Measurements from ENCODE around the gene ZNF655. TPM values are rescaled to one million over a fixed set of nuclear protein-coding genes. Genes with fewer than 3 reads are reported as not detected.
"Not testable (repeated sequence)": the region's sequence is repeated elsewhere in the genome, so short reads cannot be mapped to it uniquely, and the experiment has no call there.

The ZNF655 gene
- polyA plus RNA-seq, 1 donor: 114 TPM

GRCh38 chr7:99559175-99559915, 903 bp downstream of the ZNF655 start:
- no peak for DNase-seq

GRCh38 chr7:99560834-99561736, 2.6 kb downstream of the ZNF655 start:
- DNase-seq: no peak

GRCh38 chr7:99561737-99562051, 3.3 kb downstream of the ZNF655 start:
- DNase-seq: no peak

- no peak for DNase-seq
These were observed 3.8 kb downstream of the ZNF655 start for GRCh38 chr7:99562114-99562784.

- no peak for DNase-seq
These were observed 4.4 kb downstream of the ZNF655 start for GRCh38 chr7:99562832-99563231.

GRCh38 chr7:99563650-99564049, 5.2 kb downstream of the ZNF655 start:
- DNase-seq: no peak

- DNase-seq: not testable (repeated sequence)
These were observed 10.3 kb downstream of the ZNF655 start for GRCh38 chr7:99568770-99569169.

GRCh38 chr7:99571768-99572167, 13.3 kb downstream of the ZNF655 start:
- no peak for DNase-seq

- DNase-seq: no peak
These were observed 14.8 kb downstream of the ZNF655 start for GRCh38 chr7:99573257-99573656.

- DNase-seq: no peak
These were observed 17.8 kb downstream of the ZNF655 start for GRCh38 chr7:99576251-99576650.

GRCh38 chr7:99579281-99579955, 21.0 kb downstream of the ZNF655 start:
- DNase-seq: no peak

- peak; percentile 68 for DNase-seq
These were observed 21.7 kb downstream of the ZNF655 start for GRCh38 chr7:99579956-99580777.

GRCh38 chr7:99580778-99581332, 22.4 kb downstream of the ZNF655 start:
- not testable (repeated sequence) for DNase-seq

- no peak for DNase-seq
These were observed 30.4 kb downstream of the ZNF655 start for GRCh38 chr7:99588868-99589267.

- DNase-seq: no peak
These were observed 36.7 kb downstream of the ZNF655 start for GRCh38 chr7:99594948-99595745.

GRCh38 chr7:99596408-99596955, 38.0 kb downstream of the ZNF655 start:
- no peak for DNase-seq

- no peak for DNase-seq
These were observed 39.5 kb downstream of the ZNF655 start, which contains the start of gene TMEM225B for GRCh38 chr7:99597762-99598501. Gene TMEM225B, plus strand, starts transcription at chr7:99598267. Its CDS starts 6,122 bp downstream, at chr7:99604389.

GRCh38 chr7:99599836-99600235, 41.4 kb downstream of the ZNF655 start:
- DNase-seq: no peak

All from left kidney (tissue), 2 donors.